HepG2 (cell line): Measurements from ENCODE around the gene IRS1.

Experiments used
- FOXK2 ChIP-seq: fragments of 450-650 bp; IDR thresholded peaks from 2 replicates; pipeline ENCODE4 v1.6.1; 2016
- HNF4A ChIP-seq: sonication (generic); formaldehyde crosslinking; IDR thresholded peaks from 2 replicates; pipeline ENCODE4 v1.4.0; 2020; ENCODE audit warnings: missing genetic modification reagents
- MTF1 ChIP-seq: sonication (generic); formaldehyde crosslinking; IDR thresholded peaks from 2 replicates; pipeline ENCODE4 v1.5.0; 2020; ENCODE audit warnings: missing genetic modification reagents
- POLR2A ChIP-seq, 2 experiments: IDR thresholded peaks; 2 replicates each; pipeline ENCODE4 v1.6.1; 2011; ENCODE audit warnings: low read depth in 2 of 2, low read length in 2 of 2, mild to moderate bottlenecking in 1 of 2, moderate library complexity in 1 of 2; ENCODE audit not compliant: insufficient read depth in 1 of 2
- POLR2AphosphoS5 ChIP-seq: IDR thresholded peaks from 2 replicates; pipeline ENCODE4 v1.6.1; 2012; ENCODE audit warnings: low read depth, low read length
- SMAD1 ChIP-seq: sonication (generic); formaldehyde crosslinking; IDR thresholded peaks from 2 replicates; pipeline ENCODE4 v1.4.0; 2020; ENCODE audit warnings: missing genetic modification reagents, low read depth, mild to moderate bottlenecking, borderline replicate concordance
- SUZ12 ChIP-seq: fragments of 150-350 bp; IDR thresholded peaks from 2 replicates; pipeline ENCODE4 v1.6.1; 2014; ENCODE audit warnings: low read depth, low read length
- TBX2 ChIP-seq: sonication (generic); formaldehyde crosslinking; IDR thresholded peaks from 2 replicates; pipeline ENCODE4 v1.5.0; 2020; ENCODE audit warnings: missing genetic modification reagents, mild to moderate bottlenecking, borderline replicate concordance
- TCF12 ChIP-seq, 2 experiments: fragments of 450-650 bp in 1 of 2; sonication (generic) in 1 of 2; formaldehyde crosslinking in 1 of 2; IDR thresholded peaks; 2 replicates each; pipeline versions ENCODE4 v1.6.1 to v1.8.0; 2017 to 2022; ENCODE audit warnings: antibody characterized with exemption in 1 of 2, mild to moderate bottlenecking in 1 of 2, missing genetic modification reagents in 1 of 2, moderate library complexity in 1 of 2
- ZBTB7B ChIP-seq: sonication (generic); formaldehyde crosslinking; IDR thresholded peaks from 2 replicates; pipeline ENCODE4 v1.4.0; 2020; ENCODE audit warnings: missing genetic modification reagents
- ZKSCAN1 ChIP-seq: fragments of 150-350 bp; IDR thresholded peaks from 2 replicates; pipeline ENCODE4 v1.6.1; 2014; ENCODE audit warnings: low read length
- ZNF569 ChIP-seq: sonication (generic); formaldehyde crosslinking; IDR thresholded peaks from 2 replicates; pipeline ENCODE4 v1.5.0; 2020; ENCODE audit warnings: mild to moderate bottlenecking, missing genetic modification reagents, moderate library complexity, borderline replicate concordance
- ZNF616 ChIP-seq: sonication (generic); formaldehyde crosslinking; IDR thresholded peaks from 2 replicates; pipeline ENCODE4 v1.5.0; 2020; ENCODE audit warnings: low read depth, mild to moderate bottlenecking, missing genetic modification reagents
- TF ChIP-seq, protein P1 (sequence below): sonication (generic); formaldehyde crosslinking; IDR thresholded peaks from 2 replicates; pipeline ENCODE4 v1.5.0; 2020; ENCODE audit warnings: mild to moderate bottlenecking, missing genetic modification reagents, moderate library complexity

DNA sequence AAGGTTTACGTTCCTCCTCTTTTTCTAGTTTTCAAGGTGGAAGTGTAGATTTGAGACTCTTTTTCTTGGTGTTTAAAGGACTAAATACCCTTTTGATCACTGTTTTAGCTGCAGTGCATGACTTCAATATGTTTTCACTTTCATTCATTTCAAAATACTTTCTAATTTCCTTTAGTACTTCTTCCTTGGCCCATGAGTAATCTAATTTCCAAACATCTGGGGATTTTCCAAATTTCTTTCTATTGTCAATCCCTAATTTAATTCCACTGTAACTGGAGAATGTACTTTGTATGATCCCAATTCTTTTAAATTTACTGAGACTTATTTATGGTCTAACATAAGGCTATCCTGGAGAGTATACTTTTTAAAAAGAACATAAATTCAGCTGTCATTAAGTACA, 32.4 kb upstream of the IRS1 start:
- TF ChIP-seq, protein P1, sequence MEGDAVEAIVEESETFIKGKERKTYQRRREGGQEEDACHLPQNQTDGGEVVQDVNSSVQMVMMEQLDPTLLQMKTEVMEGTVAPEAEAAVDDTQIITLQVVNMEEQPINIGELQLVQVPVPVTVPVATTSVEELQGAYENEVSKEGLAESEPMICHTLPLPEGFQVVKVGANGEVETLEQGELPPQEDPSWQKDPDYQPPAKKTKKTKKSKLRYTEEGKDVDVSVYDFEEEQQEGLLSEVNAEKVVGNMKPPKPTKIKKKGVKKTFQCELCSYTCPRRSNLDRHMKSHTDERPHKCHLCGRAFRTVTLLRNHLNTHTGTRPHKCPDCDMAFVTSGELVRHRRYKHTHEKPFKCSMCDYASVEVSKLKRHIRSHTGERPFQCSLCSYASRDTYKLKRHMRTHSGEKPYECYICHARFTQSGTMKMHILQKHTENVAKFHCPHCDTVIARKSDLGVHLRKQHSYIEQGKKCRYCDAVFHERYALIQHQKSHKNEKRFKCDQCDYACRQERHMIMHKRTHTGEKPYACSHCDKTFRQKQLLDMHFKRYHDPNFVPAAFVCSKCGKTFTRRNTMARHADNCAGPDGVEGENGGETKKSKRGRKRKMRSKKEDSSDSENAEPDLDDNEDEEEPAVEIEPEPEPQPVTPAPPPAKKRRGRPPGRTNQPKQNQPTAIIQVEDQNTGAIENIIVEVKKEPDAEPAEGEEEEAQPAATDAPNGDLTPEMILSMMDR (CRISPR knock-in tag): no peak
- TF ChIP-seq ZBTB7B (CRISPR knock-in tag) (no peak), TBX2 (CRISPR knock-in tag) (no peak), FOXK2 (no peak), ZNF616 (CRISPR knock-in tag) (no peak), ZKSCAN1 (no peak), MTF1 (CRISPR knock-in tag) (no peak), HNF4A (CRISPR knock-in tag) (no peak), SMAD1 (CRISPR knock-in tag) (no peak), POLR2AphosphoS5 (no peak), SUZ12 (no peak), POLR2A (IDR thresholded peaks at IDR 0.05; ENCODE audit: insufficient read depth in 1 of 2, low read depth in 2 of 2, low read length in 2 of 2) (no peak), TCF12 (IDR thresholded peaks at IDR 0.05) (no peak), TCF12 (CRISPR knock-in tag; IDR thresholded peaks at IDR 0.05) (no peak), ZNF569 (CRISPR knock-in tag) (no peak)
